D721Med (cell line): ENCODE measurements around the gene BRD7.

Source experiments
- DNase-seq: peaks from one replicate; pipeline ENCODE4 v3.0.0; 2011; ENCODE audit warnings: low spot score; ENCODE audit not compliant: insufficient read length
- FAIRE-seq: peaks from 2 replicates; lab custom pipeline; 2011; peaks lifted over from hg19 to GRCh38; lab: Jason Lieb, UNC
- TF ChIP-seq, protein P1 (sequence below): IDR thresholded peaks from 2 replicates; pipeline ENCODE4 v1.5.1; 2012; ENCODE audit warnings: mild to moderate bottlenecking, control low read depth; ENCODE audit not compliant: insufficient read depth; ENCODE audit errors: missing control alignments

Gene BRD7

GRCh38 chr16:50389900-50390299, 21.1 kb upstream of the BRD7 start:
- DNase-seq (no peak), FAIRE-seq (no peak)
- TF ChIP-seq, protein P1, sequence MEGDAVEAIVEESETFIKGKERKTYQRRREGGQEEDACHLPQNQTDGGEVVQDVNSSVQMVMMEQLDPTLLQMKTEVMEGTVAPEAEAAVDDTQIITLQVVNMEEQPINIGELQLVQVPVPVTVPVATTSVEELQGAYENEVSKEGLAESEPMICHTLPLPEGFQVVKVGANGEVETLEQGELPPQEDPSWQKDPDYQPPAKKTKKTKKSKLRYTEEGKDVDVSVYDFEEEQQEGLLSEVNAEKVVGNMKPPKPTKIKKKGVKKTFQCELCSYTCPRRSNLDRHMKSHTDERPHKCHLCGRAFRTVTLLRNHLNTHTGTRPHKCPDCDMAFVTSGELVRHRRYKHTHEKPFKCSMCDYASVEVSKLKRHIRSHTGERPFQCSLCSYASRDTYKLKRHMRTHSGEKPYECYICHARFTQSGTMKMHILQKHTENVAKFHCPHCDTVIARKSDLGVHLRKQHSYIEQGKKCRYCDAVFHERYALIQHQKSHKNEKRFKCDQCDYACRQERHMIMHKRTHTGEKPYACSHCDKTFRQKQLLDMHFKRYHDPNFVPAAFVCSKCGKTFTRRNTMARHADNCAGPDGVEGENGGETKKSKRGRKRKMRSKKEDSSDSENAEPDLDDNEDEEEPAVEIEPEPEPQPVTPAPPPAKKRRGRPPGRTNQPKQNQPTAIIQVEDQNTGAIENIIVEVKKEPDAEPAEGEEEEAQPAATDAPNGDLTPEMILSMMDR = no peak

DNA sequence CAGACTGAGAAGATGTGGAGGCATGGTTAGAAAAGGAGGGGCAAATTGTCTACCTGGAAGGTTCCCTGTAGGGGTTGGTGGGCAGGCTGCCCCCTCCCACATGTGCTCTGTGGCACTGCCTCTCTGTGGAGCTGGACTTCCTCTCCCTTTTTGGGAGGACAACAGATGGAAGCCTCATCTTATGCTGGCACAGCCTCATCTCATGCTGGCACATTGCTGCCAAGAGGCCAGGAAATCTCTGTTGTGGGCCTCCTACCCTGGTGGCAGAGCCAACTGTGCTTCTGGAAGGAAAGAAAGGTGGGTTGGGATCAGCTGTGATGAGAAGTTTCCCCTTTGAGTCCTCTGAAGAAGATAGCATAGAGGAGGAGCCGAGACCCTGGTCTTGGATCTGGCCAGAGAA, 19.7 kb upstream of the BRD7 start:
- TF ChIP-seq, protein P1 = no peak
- no peak for DNase-seq
- FAIRE-seq = no peak

- FAIRE-seq = no peak
- TF ChIP-seq, protein P1 = no peak
- no peak for DNase-seq
Observed at GRCh38 chr16:50386774-50387173, 18.0 kb upstream of the BRD7 start.

- DNase-seq (no peak), FAIRE-seq (no peak)
- TF ChIP-seq, protein P1 = no peak
Observed at GRCh38 chr16:50386139-50386538, 17.4 kb upstream of the BRD7 start.

- TF ChIP-seq, protein P1 = no peak
- FAIRE-seq (no peak), DNase-seq (no peak)
Observed at GRCh38 chr16:50384500-50385135, 15.8 kb upstream of the BRD7 start.

- DNase-seq (no peak), FAIRE-seq (no peak)
- TF ChIP-seq, protein P1 = no peak
Observed at GRCh38 chr16:50381679-50382440, 13.1 kb upstream of the BRD7 start.

- TF ChIP-seq, protein P1 = no peak
Observed at GRCh38 chr16:50378417-50378816, 9.6 kb upstream of the BRD7 start.

More at GRCh38 chr16:50378417-50378816, 9.6 kb upstream of the BRD7 start:
- DNase-seq (no peak), FAIRE-seq (no peak)
